Mesendoderm (in vitro differentiated cells): ENCODE results near the gene DIAPH3.

ENCODE experiments used
- DNase-seq: peaks from one replicate; pipeline ENCODE4 v3.0.0; 2013
- H2AK5ac ChIP-seq: 2 replicates; pipeline ENCODE4 v1.6.1; 2013; ENCODE audit warnings: low read length, inconsistent platforms
- H2BK120ac ChIP-seq: 2 replicates; pipeline ENCODE4 v1.6.1; 2013; ENCODE audit warnings: low read depth, mild to moderate bottlenecking, low read length, moderate library complexity, mixed read lengths
- H2BK15ac ChIP-seq: replicated peaks from 2 replicates; pipeline ENCODE4 v1.6.1; 2013; ENCODE audit warnings: low read depth, mild to moderate bottlenecking, moderate library complexity
- H2BK5ac ChIP-seq: 2 replicates; pipeline ENCODE4 v1.6.1; 2013; ENCODE audit warnings: low read length, inconsistent platforms
- H3K18ac ChIP-seq: 2 replicates; pipeline ENCODE4 v1.6.1; 2013; ENCODE audit warnings: mild to moderate bottlenecking, low read length, mixed read lengths
- H3K23ac ChIP-seq: one replicate; pipeline ENCODE4 v1.6.1; 2013; ENCODE audit warnings: low read length
- H3K27ac ChIP-seq: 2 replicates; pipeline ENCODE4 v1.5.1; 2013; ENCODE audit warnings: low read depth, mild to moderate bottlenecking, inconsistent platforms, low read length, moderate library complexity
- H3K27me3 ChIP-seq: 2 replicates; pipeline ENCODE4 v1.6.1; 2013; ENCODE audit warnings: low read length, control low read depth, mild to moderate bottlenecking, inconsistent platforms; ENCODE audit not compliant: insufficient read depth, poor library complexity
- H3K36me3 ChIP-seq: 2 replicates; pipeline ENCODE4 v1.6.1; 2013; ENCODE audit warnings: low read length, inconsistent platforms; ENCODE audit not compliant: control insufficient read depth, insufficient read depth
- H3K4ac ChIP-seq: one replicate; pipeline ENCODE4 v1.6.1; 2013; ENCODE audit warnings: low read depth, mild to moderate bottlenecking, low read length, moderate library complexity
- H3K4me1 ChIP-seq: 2 replicates; pipeline ENCODE4 v1.6.1; 2013; ENCODE audit warnings: low read depth, low read length, inconsistent platforms; ENCODE audit not compliant: control insufficient read depth
- H3K4me2 ChIP-seq: 2 replicates; pipeline ENCODE4 v1.6.1; 2013; ENCODE audit warnings: low read length
- H3K4me3 ChIP-seq: 2 replicates; pipeline ENCODE4 v1.5.1; 2013; ENCODE audit warnings: mild to moderate bottlenecking, low read length
- H3K56ac ChIP-seq: one replicate; pipeline ENCODE4 v1.6.1; 2013; ENCODE audit warnings: low read length
- H3K79me1 ChIP-seq: 2 replicates; pipeline ENCODE4 v1.6.1; 2013; ENCODE audit warnings: low read length, inconsistent platforms
- H3K79me2 ChIP-seq: 2 replicates; pipeline ENCODE4 v1.6.1; 2013; ENCODE audit warnings: mild to moderate bottlenecking, low read length; ENCODE audit not compliant: control insufficient read depth, insufficient read depth
- H3K9ac ChIP-seq: 2 replicates; pipeline ENCODE4 v1.6.1; 2013; ENCODE audit warnings: low read length, inconsistent platforms
- H4K5ac ChIP-seq: one replicate; pipeline ENCODE4 v1.6.1; 2013; ENCODE audit warnings: low read length
- H4K8ac ChIP-seq: one replicate; pipeline ENCODE4 v1.6.1; 2013; ENCODE audit warnings: low read depth, mild to moderate bottlenecking, control low read depth, low read length, moderate library complexity
- WGBS: extraction: QIAGEN DNeasy Blood & Tissue Kit; methylation state at CpG from one replicate; pipeline ENCODE4 v1.1.7; 2013; ENCODE audit warnings: low lambda C conversion rate, missing lambda C conversion rate; ENCODE audit not compliant: insufficient coverage; ENCODE audit errors: extremely low coverage; 5-methylcytosine and 5-hydroxymethylcytosine counted together

The DIAPH3 gene

DNA sequence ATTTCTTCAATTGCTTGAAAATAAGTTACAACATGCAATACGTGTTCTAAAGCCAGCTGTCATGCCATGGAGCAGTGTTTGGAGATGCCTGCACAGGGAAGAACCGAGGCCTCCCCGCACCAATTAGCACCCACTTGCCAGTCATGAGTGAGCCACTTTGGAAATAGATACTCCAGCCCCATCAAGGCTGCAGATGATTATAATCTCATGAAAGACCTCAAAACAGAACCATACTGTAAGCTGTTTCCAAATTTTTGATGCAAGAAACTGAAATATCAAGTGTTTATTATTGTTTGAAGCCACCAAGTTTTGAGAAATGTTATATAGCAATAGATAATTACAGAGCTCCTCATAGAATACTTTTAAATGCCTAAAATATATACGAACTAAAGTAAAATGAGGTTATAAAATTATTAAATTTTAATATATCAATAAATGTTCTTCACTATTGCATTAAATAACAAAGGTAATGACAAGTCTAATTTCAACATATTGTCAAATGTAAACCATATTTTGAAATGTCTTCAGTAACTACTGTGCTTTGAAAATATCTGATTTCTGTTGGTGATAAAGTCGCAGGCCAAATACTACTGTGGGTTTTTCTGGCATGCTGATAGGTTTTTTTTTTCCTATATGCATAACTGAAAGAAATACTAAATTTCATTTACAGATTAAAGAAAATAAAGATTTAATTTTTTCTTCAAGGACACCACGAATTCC lies 43.0 kb downstream of the DIAPH3 start:
- no peak overlapping the region for H3K4ac ChIP-seq
- WGBS: no CpG with 5 or more reads among the region's 6 CpGs
- no peaks in the 10 kb centered on the region for H3K4me1 ChIP-seq
- no peak overlapping the region for H2AK5ac ChIP-seq
- no peak overlapping the region for H2BK5ac ChIP-seq
- H4K5ac ChIP-seq: no peak overlapping the region
- no peak overlapping the region for H3K18ac ChIP-seq
- H3K27ac ChIP-seq: no peak overlapping the region
- no peak overlapping the region for H4K8ac ChIP-seq
- no peak overlapping the region for H3K9ac ChIP-seq
- peaks cover 6% of the 10 kb centered on the region for H3K79me2 ChIP-seq
- no peaks in the 10 kb centered on the region for H3K27me3 ChIP-seq
- H2BK120ac ChIP-seq: no peak overlapping the region
- no peak overlapping the region for H3K4me2 ChIP-seq
- H3K79me1 ChIP-seq: peaks cover 7% of the 10 kb centered on the region
- H3K36me3 ChIP-seq: no peaks in the 10 kb centered on the region
- H3K4me3 ChIP-seq: no peak overlapping the region
- H2BK15ac ChIP-seq: no peak overlapping the region
- no peak overlapping the region for H3K23ac ChIP-seq
- no peak for DNase-seq
- no peak overlapping the region for H3K56ac ChIP-seq

DNA sequence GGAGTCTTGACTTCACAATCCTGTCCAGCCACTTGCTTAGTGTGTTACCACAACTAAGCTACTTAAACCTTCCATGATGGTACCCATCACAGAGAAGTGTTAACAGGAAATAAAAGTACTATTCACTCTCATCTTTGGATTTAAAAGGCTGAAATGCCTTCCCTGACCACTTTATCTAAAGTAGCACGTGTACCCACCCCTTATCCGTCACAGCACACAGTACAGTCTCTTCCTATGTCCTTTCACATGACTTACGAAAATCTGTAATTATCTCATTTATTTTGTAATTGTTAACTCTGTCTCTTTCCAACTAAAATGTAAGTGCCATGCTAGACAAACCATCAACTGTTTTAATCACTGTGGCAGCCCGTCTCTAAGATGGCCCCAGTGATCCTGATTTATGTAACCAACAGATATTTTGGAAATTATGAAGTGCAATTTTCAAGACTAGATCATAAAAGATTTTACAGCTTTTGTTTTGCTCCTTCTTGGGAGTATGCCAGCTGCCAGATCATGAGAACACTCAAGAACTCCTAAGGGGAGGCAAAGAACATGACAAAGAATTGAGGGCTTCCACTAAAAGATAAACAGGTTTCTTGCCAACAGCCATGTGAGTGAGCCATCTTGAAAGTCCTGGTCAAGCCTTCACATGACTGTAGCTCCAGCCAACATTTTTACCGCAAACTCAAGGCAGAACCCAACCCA lies 44.9 kb downstream of the DIAPH3 start:
- Histone ChIP-seq H3K27me3 (no peaks in the 10 kb centered on the region), H3K23ac (no peak overlapping the region), H3K36me3 (no peaks in the 10 kb centered on the region), H2AK5ac (no peak overlapping the region), H2BK15ac (no peak overlapping the region), H3K56ac (no peak overlapping the region), H2BK5ac (no peak overlapping the region), H3K9ac (no peak overlapping the region), H3K18ac (no peak overlapping the region), H3K79me1 (peaks cover 8% of the 10 kb centered on the region), H3K4ac (no peak overlapping the region), H2BK120ac (no peak overlapping the region), H4K8ac (no peak overlapping the region), H3K4me3 (no peak overlapping the region), H3K4me1 (no peaks in the 10 kb centered on the region), H3K4me2 (no peak overlapping the region), H3K79me2 (peaks cover 8% of the 10 kb centered on the region), H4K5ac (no peak overlapping the region), H3K27ac (no peak overlapping the region)
- no CpG with 5 or more reads among the region's 5 CpGs for WGBS
- DNase-seq: no peak

DNA sequence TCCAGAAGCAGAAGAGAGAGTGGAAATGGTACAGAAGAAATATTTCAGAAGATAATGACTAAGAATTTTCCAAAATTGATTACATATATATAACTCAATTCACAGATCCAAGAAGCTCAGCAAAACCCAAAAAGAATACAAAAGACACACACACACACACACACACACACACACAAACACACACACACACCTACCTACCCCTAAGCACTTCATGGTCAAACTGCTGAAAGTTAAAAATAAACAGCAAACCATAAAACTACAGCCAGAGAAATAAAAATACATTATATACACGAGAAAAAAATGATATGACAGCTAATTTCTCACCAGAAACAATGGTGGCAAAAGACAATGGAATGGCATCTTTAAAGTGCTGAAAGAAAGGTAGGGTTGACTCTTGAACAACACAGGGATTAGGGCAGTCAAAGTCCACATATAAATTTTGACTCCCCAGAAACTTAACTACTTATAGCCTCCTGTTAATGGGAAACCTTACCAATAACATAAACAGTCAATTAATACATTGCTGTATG lies 49.2 kb downstream of the DIAPH3 start:
- WGBS: no CpG with 5 or more reads among the region's 1 CpG
- Histone ChIP-seq H3K79me2 (peaks cover 2% of the 10 kb centered on the region), H3K27me3 (no peaks in the 10 kb centered on the region), H3K4me2 (no peak overlapping the region), H3K23ac (no peak overlapping the region), H3K79me1 (peaks cover 6% of the 10 kb centered on the region), H2BK15ac (no peak overlapping the region), H4K5ac (no peak overlapping the region), H3K18ac (no peak overlapping the region), H2BK120ac (no peak overlapping the region), H3K4ac (no peak overlapping the region), H2AK5ac (no peak overlapping the region), H2BK5ac (no peak overlapping the region), H3K56ac (no peak overlapping the region), H4K8ac (no peak overlapping the region), H3K4me1 (no peaks in the 10 kb centered on the region), H3K9ac (no peak overlapping the region), H3K36me3 (peaks cover 4% of the 10 kb centered on the region), H3K27ac (no peak overlapping the region), H3K4me3 (no peak overlapping the region)
- no peak for DNase-seq

DNA sequence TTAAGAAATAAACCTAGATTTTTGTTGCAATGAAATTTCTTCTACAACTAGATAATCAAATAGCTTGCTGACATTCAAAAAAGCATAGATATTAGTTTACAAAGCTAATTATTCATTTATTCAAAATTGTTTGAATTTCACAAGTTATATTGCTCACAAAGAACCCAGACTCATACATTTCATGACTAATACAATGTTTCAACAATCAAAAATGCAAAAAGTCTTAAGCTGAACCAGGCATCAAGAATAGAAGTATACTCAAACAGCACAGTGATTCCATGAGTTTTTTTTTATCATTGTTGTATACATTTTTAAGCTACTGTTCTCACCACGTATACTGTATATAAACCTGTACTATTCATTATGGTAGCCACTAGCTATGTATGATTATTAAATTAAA lies 51.0 kb downstream of the DIAPH3 start:
- no peak for DNase-seq
- no CpG with 5 or more reads among the region's 1 CpG for WGBS
- H2BK15ac ChIP-seq: no peak overlapping the region

DNA sequence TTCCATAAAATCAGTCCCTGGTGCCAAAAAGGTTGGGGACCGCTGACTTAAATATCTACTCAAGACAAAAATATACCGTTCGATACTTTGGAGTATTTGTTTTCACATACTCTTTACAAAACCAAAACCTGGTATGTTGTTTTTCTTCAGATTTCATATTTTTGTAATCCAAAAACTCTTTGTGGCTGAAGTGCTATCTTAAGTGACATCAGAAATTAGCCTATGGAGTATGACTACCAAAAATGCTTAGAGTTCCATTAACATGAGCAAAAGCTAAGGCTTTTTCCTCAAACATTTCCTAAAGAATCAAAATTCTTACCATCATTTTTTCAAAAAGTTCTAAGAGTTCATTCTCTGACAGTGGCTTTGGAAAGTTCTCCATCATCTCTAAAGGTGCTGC lies 52.0 kb downstream of the DIAPH3 start:
- Histone ChIP-seq H3K18ac (no peak overlapping the region), H3K27me3 (no peaks in the 10 kb centered on the region), H3K4me1 (no peaks in the 10 kb centered on the region), H4K8ac (no peak overlapping the region), H3K4me2 (no peak overlapping the region), H2BK15ac (no peak overlapping the region), H3K4ac (no peak overlapping the region), H3K79me2 (peaks cover 2% of the 10 kb centered on the region), H3K27ac (no peak overlapping the region), H3K56ac (no peak overlapping the region), H2BK5ac (no peak overlapping the region), H2AK5ac (no peak overlapping the region), H3K9ac (no peak overlapping the region), H2BK120ac (no peak overlapping the region), H3K4me3 (no peak overlapping the region), H3K79me1 (peaks cover 4% of the 10 kb centered on the region), H4K5ac (no peak overlapping the region), H3K36me3 (peaks cover 4% of the 10 kb centered on the region), H3K23ac (no peak overlapping the region)
- WGBS: no CpG with 5 or more reads among the region's 3 CpGs
- DNase-seq: no peak

More for the DNA sequence above, 51.0 kb downstream of the DIAPH3 start:
- no peak overlapping the region for H3K23ac ChIP-seq
- no peak overlapping the region for H2BK5ac ChIP-seq
- H3K27ac ChIP-seq: no peak overlapping the region
- no peak overlapping the region for H3K18ac ChIP-seq
- H3K36me3 ChIP-seq: peaks cover 4% of the 10 kb centered on the region
- H2AK5ac ChIP-seq: no peak overlapping the region
- no peak overlapping the region for H3K9ac ChIP-seq
- no peak overlapping the region for H3K4ac ChIP-seq
- H4K5ac ChIP-seq: no peak overlapping the region
- H3K4me2 ChIP-seq: no peak overlapping the region
- H3K56ac ChIP-seq: no peak overlapping the region
- no peak overlapping the region for H3K4me3 ChIP-seq
- peaks cover 2% of the 10 kb centered on the region for H3K79me2 ChIP-seq
- no peaks in the 10 kb centered on the region for H3K27me3 ChIP-seq
- no peak overlapping the region for H4K8ac ChIP-seq
- peaks cover 4% of the 10 kb centered on the region for H3K79me1 ChIP-seq
- no peak overlapping the region for H2BK120ac ChIP-seq
- no peaks in the 10 kb centered on the region for H3K4me1 ChIP-seq
